SK-N-SH (cell line): ENCODE results near the gene GULP1. TPM values are rescaled to one million over a fixed set of nuclear protein-coding genes. Genes with fewer than 3 reads are reported as not detected.

Source experiments
- CTCF ChIA-PET: fragments of 300-600, 350-600 bp; formaldehyde crosslinking; extraction: SDS; loops from one replicate; lab custom pipeline; 2021; lab: Yijun Ruan, JAX
- POLR2A ChIA-PET: fragments of 350-600 bp; sonication (Branson Sonifier 250); formaldehyde crosslinking; extraction: SDS; loops from one replicate; lab custom pipeline; 2020; ENCODE audit warnings: antibody characterized with exemption, inconsistent platforms; lab: Yijun Ruan, JAX
- DNase-seq: peaks from one replicate; pipeline ENCODE4 v3.0.0; 2012
- H2AFZ ChIP-seq: fragments of 200-600 bp; sonication (generic); 2 replicates; pipeline ENCODE4 v1.8.1; 2016; ENCODE audit warnings: antibody characterized with exemption, mild to moderate bottlenecking, low read depth
- H3F3A ChIP-seq: fragments of 200-600 bp; sonication (generic); replicated peaks from 2 replicates; pipeline ENCODE3; 2016; ENCODE audit warnings: antibody characterized with exemption, mild to moderate bottlenecking; ENCODE audit not compliant: insufficient read depth
- H3K27ac ChIP-seq, 2 experiments: fragments of 200-500 bp in 1 of 2; fragments of 200-600 bp in 1 of 2; sonication (Bioruptor generic) in 1 of 2; sonication (generic), shearing (Covaris generic) in 1 of 2; 2 replicates each; pipeline versions ENCODE4 v1.5.1 to v1.6.1; 2014 to 2016; ENCODE audit warnings: low read depth in 2 of 2, inconsistent platforms in 1 of 2, low read length in 1 of 2, mild to moderate bottlenecking in 1 of 2, mixed read lengths in 1 of 2
- H3K27me3 ChIP-seq: fragments of 200-600 bp; sonication (generic), shearing (Covaris generic); 2 replicates; pipeline ENCODE4 v1.6.1; 2016; ENCODE audit warnings: mixed run types; ENCODE audit not compliant: insufficient read depth
- H3K36me3 ChIP-seq, 2 experiments: fragments of 200-500 bp in 1 of 2; fragments of 200-600 bp in 1 of 2; sonication (Bioruptor generic) in 1 of 2; sonication (generic) in 1 of 2; replicated peaks in 1 of 2; 2 replicates each; pipeline versions ENCODE3 to v1.5.1; 2014 to 2016; ENCODE audit warnings: low read length in 1 of 2, mild to moderate bottlenecking in 1 of 2; ENCODE audit not compliant: insufficient read depth in 2 of 2, control insufficient read depth in 1 of 2
- H3K4me1 ChIP-seq, 2 experiments: fragments of 200-500 bp in 1 of 2; fragments of 200-600 bp in 1 of 2; sonication (Bioruptor generic) in 1 of 2; sonication (generic), shearing (Covaris generic) in 1 of 2; 2 replicates each; pipeline versions ENCODE4 v1.5.1 to v1.6.1; 2014 to 2016; ENCODE audit warnings: low read depth in 1 of 2, low read length in 1 of 2, mixed run types in 1 of 2; ENCODE audit not compliant: insufficient read depth in 2 of 2, control insufficient read depth in 1 of 2
- H3K4me2 ChIP-seq: fragments of 200-600 bp; sonication (generic), shearing (Covaris generic); 2 replicates; pipeline ENCODE4 v1.6.1; 2017; ENCODE audit warnings: mixed run types
- H3K4me3 ChIP-seq, 2 experiments: fragments of 200-500 bp in 1 of 2; fragments of 200-600 bp in 1 of 2; sonication (Bioruptor generic) in 1 of 2; sonication (generic), shearing (Covaris generic) in 1 of 2; 2 replicates each; pipeline versions ENCODE4 v1.5.1 to v1.8.1; 2014 to 2016; ENCODE audit warnings: low read depth in 2 of 2, inconsistent platforms in 1 of 2, low read length in 1 of 2, mild to moderate bottlenecking in 1 of 2, mixed read lengths in 1 of 2, moderate library complexity in 1 of 2
- H3K79me2 ChIP-seq: fragments of 200-600 bp; sonication (generic); 2 replicates; pipeline ENCODE4 v1.8.1; 2017; ENCODE audit warnings: mild to moderate bottlenecking; ENCODE audit not compliant: insufficient read depth
- H3K9ac ChIP-seq: fragments of 200-600 bp; sonication (generic); 2 replicates; pipeline ENCODE4 v1.6.1; 2017; ENCODE audit warnings: mixed run types
- H3K9me2 ChIP-seq: fragments of 200-600 bp; sonication (generic); 2 replicates; pipeline ENCODE4 v1.6.1; 2017; ENCODE audit warnings: mixed run types
- H3K9me3 ChIP-seq: fragments of 200-600 bp; sonication (generic); 2 replicates; pipeline ENCODE4 v1.6.1; 2017; ENCODE audit warnings: mixed run types, mild to moderate bottlenecking, moderate library complexity
- H4K20me1 ChIP-seq: fragments of 200-600 bp; sonication (generic); 2 replicates; pipeline ENCODE4 v1.6.1; 2017; ENCODE audit warnings: mild to moderate bottlenecking, mixed run types; ENCODE audit not compliant: insufficient read depth
- CHD2 ChIP-seq: fragments of 150-350 bp; IDR thresholded peaks from 2 replicates; pipeline ENCODE4 v1.6.1; 2018; ENCODE audit warnings: low read length; ENCODE audit not compliant: partially characterized antibody
- EP300 ChIP-seq, 2 experiments: IDR thresholded peaks; 2 replicates each; pipeline versions ENCODE4 v1.4.0 to v1.6.1; 2012; ENCODE audit warnings: borderline replicate concordance in 1 of 2, low read depth in 1 of 2, low read length in 1 of 2
- FOSL2 ChIP-seq: IDR thresholded peaks from 2 replicates; pipeline ENCODE4 v1.4.0; 2012; ENCODE audit warnings: low read depth, mild to moderate bottlenecking, moderate library complexity, borderline replicate concordance
- GATA2 ChIP-seq: sonication (generic); formaldehyde crosslinking; IDR thresholded peaks from 2 replicates; pipeline ENCODE4 v1.5.0; 2020; ENCODE audit warnings: mild to moderate bottlenecking, missing genetic modification reagents
- POLR2AphosphoS5 ChIP-seq: IDR thresholded peaks from 2 replicates; pipeline ENCODE4 v1.6.1; 2012; ENCODE audit warnings: low read depth, low read length
- RAD21 ChIP-seq: IDR thresholded peaks from 2 replicates; pipeline ENCODE4 v1.6.1; 2012; ENCODE audit warnings: mild to moderate bottlenecking, low read length
- RCOR1 ChIP-seq: fragments of 150-350 bp; IDR thresholded peaks from 2 replicates; pipeline ENCODE4 v1.6.1; 2017; ENCODE audit warnings: antibody characterized with exemption, low read length
- TCF12 ChIP-seq: IDR thresholded peaks from 2 replicates; pipeline ENCODE4 v1.4.0; 2012
- YY1 ChIP-seq: IDR thresholded peaks from 2 replicates; pipeline ENCODE4 v1.4.0; 2012; ENCODE audit warnings: low read depth, mild to moderate bottlenecking
- WGBS: methylation state at CpG from one replicate; pipeline ENCODE4 v1.1.6; 2017; ENCODE audit warnings: low lambda C conversion rate; 5-methylcytosine and 5-hydroxymethylcytosine counted together
- polyA plus RNA-seq, 3 experiments: library from polyadenylated mRNA; depleted of rRNA; stranded (reverse); fragments of >200 nt; gene quantifications; 2 replicates each; pipeline ENCODE4 v1.2.3, GENCODE V29; 2012
- TF ChIP-seq, protein P1 (sequence below): IDR thresholded peaks from 2 replicates; pipeline ENCODE4 v1.6.1; 2012; ENCODE audit warnings: mild to moderate bottlenecking, low read depth, low read length, moderate library complexity
- TF ChIP-seq, protein P2 (sequence below): IDR thresholded peaks from 2 replicates; pipeline ENCODE4; 2012

GULP1 gene
- polyA plus RNA-seq, 1 of the 3 experiments (the other 2 are of a cell fraction): 33.8 TPM

DNA sequence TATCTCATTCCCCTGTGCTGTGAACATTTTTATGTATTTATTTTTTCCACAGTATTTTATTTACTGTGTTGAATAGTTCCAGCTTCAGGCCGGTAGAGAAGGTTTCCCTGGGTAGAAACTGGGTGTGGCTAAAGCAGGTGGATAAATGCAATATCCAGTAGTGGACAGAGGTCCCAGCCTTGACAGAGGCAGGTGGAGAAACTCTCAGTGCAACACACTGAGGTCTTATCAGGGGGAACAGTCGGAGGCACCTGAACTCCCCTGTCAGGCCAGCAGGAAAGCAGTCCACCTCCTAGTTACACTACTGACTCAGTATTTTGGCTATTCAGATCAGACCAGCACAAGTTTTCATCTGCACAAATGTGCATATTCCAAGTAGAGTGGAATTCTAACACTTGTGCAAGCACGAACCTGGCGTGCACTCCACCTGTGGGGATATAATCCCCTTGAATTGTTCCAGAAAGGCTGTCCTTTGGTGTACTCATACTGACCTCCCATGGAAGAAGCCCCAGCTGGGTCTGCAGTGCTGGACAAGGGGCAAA is 103.3 kb downstream of the GULP1 start:
- peaks cover 64% of the 10 kb centered on the region for H3K79me2 ChIP-seq
- CTCF ChIA-PET: interaction anchor here (0.7 to 1.8 kb wide), 3 partner anchors 12 to 719 kb away, joined by 3 to 8 read pairs (median 3); no protein-coding TSS in a partner anchor

DNA sequence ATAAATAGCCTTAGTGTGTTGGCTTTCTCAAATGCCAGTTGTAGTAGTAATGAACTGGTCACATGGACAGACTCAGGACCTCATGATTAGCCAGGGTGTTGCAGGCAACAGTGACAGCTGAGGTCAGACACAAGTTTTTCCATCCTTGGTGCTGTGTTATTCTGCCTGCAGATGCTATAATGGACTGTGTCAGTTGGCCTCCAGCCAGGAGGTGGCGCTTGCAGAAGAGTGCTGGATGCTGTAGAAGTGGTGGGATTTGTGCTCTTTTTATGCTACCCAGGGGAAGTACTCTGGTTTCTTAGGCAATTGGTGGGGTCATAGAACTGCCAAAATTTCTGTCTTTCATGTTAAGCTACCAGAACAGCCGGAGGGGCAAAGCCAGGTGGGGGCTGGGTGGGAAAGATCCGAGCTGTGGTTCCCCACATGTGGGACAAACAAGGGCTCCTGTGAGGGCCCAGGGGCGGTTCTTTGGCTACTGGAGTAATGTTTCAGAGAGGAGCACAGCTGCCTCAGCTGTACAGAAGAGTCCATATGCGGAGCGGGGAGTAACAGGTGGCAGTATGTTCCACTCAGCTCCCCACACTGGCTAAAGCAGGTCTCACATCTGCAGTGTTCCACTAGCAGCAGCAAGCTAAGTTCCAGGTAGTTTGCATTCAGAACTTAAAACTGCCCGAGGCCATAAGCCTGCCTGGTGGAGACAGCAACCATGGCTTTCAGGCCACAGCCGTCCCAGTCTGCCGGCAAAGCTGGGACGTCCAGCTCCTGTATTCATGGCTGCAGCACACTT is 104.4 kb downstream of the GULP1 start:
- no peak for DNase-seq

More for the DNA sequence above, 103.3 kb downstream of the GULP1 start:
- peak overlapping the region in 1 of 2 experiments; percentile 58; a peak in 1 of 4 replicates for H3K27ac ChIP-seq
- H3F3A ChIP-seq: peaks cover 5% of the 10 kb centered on the region
- H3K4me1 ChIP-seq: peaks cover 8 to 21% of the 10 kb centered on the region in 2 experiments; a peak in 2 of 4 replicates
- no peaks in the 10 kb centered on the region for H3K9me2 ChIP-seq
- H3K4me2 ChIP-seq: no peak overlapping the region
- 91% methylated on average over 4 of the region's 4 CpGs for WGBS
- H2AFZ ChIP-seq: no peak overlapping the region
- H3K27me3 ChIP-seq: no peaks in the 10 kb centered on the region
- H3K9ac ChIP-seq: no peak overlapping the region
- DNase-seq: no peak
- no peaks in the 10 kb centered on the region for H4K20me1 ChIP-seq
- no peak for TF ChIP-seq FOSL2
- TF ChIP-seq YY1: no peak
- TF ChIP-seq, protein P1, sequence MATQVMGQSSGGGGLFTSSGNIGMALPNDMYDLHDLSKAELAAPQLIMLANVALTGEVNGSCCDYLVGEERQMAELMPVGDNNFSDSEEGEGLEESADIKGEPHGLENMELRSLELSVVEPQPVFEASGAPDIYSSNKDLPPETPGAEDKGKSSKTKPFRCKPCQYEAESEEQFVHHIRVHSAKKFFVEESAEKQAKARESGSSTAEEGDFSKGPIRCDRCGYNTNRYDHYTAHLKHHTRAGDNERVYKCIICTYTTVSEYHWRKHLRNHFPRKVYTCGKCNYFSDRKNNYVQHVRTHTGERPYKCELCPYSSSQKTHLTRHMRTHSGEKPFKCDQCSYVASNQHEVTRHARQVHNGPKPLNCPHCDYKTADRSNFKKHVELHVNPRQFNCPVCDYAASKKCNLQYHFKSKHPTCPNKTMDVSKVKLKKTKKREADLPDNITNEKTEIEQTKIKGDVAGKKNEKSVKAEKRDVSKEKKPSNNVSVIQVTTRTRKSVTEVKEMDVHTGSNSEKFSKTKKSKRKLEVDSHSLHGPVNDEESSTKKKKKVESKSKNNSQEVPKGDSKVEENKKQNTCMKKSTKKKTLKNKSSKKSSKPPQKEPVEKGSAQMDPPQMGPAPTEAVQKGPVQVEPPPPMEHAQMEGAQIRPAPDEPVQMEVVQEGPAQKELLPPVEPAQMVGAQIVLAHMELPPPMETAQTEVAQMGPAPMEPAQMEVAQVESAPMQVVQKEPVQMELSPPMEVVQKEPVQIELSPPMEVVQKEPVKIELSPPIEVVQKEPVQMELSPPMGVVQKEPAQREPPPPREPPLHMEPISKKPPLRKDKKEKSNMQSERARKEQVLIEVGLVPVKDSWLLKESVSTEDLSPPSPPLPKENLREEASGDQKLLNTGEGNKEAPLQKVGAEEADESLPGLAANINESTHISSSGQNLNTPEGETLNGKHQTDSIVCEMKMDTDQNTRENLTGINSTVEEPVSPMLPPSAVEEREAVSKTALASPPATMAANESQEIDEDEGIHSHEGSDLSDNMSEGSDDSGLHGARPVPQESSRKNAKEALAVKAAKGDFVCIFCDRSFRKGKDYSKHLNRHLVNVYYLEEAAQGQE: no peak
- TF ChIP-seq POLR2AphosphoS5: no peak
- TF ChIP-seq, protein P2, sequence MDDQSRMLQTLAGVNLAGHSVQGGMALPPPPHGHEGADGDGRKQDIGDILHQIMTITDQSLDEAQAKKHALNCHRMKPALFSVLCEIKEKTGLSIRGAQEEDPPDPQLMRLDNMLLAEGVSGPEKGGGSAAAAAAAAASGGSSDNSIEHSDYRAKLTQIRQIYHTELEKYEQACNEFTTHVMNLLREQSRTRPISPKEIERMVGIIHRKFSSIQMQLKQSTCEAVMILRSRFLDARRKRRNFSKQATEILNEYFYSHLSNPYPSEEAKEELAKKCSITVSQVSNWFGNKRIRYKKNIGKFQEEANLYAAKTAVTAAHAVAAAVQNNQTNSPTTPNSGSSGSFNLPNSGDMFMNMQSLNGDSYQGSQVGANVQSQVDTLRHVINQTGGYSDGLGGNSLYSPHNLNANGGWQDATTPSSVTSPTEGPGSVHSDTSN: no peak
- no peak for TF ChIP-seq RCOR1
- no peak for TF ChIP-seq RAD21
- no peak for TF ChIP-seq GATA2 (CRISPR knock-in tag)
- TF ChIP-seq CHD2: no peak
- TF ChIP-seq, all 33 proteins: peak for 0
- POLR2A ChIA-PET: no interaction called here
- peaks cover 3 to 28% of the 10 kb centered on the region in 2 experiments for H3K36me3 ChIP-seq
- no peak overlapping the region for H3K4me3 ChIP-seq
- H3K9me3 ChIP-seq: peaks cover 11% of the 10 kb centered on the region; the same call in 1 of the 2 replicates

More for the DNA sequence above, 104.4 kb downstream of the GULP1 start:
- peaks cover 5% of the 10 kb centered on the region for H3F3A ChIP-seq
- TF ChIP-seq GATA2 (CRISPR knock-in tag) (no peak), TCF12 (0 out of 2 replicates have a peak, but pooled peaks have one; percentile 8), EP300 (IDR thresholded peaks at IDR 0.05; ENCODE audit: borderline replicate concordance in 1 of 2, low read depth in 1 of 2, low read length in 1 of 2) (no peak)
- no peaks in the 10 kb centered on the region for H4K20me1 ChIP-seq
- H3K4me2 ChIP-seq: no peak overlapping the region
- H3K36me3 ChIP-seq: peaks cover 3 to 28% of the 10 kb centered on the region in 2 experiments
- H3K9me2 ChIP-seq: no peaks in the 10 kb centered on the region
- no peak overlapping the region for H3K4me3 ChIP-seq
- ChIA-PET POLR2A (no interaction called here), CTCF (interaction anchor here (1.0 to 1.8 kb wide), 4 partner anchors 11 to 815 kb away, joined by 3 to 8 read pairs (median 3); no protein-coding TSS in a partner anchor)
- H2AFZ ChIP-seq: no peak overlapping the region
- H3K9me3 ChIP-seq: peaks cover 11% of the 10 kb centered on the region; the same call in 1 of the 2 replicates
- no peaks in the 10 kb centered on the region for H3K27me3 ChIP-seq
- H3K9ac ChIP-seq: no peak overlapping the region
- 94% methylated on average over 10 of the region's 10 CpGs for WGBS
- peaks cover 55% of the 10 kb centered on the region for H3K79me2 ChIP-seq
- peak overlapping the region in 1 of 2 experiments; percentile 58; a peak in 2 of 4 replicates for H3K27ac ChIP-seq
- peaks cover 8 to 21% of the 10 kb centered on the region in 2 experiments; a peak in 2 of 4 replicates for H3K4me1 ChIP-seq
